ENCODE data around the gene TMEM115. TPM values are rescaled to one million over a fixed set of nuclear protein-coding genes. Genes with fewer than 3 reads are reported as not detected.

The TMEM115 gene
- polyA plus RNA-seq, 4 donors, result 32.4 to 44.0 (median 33.5) TPM

DNA sequence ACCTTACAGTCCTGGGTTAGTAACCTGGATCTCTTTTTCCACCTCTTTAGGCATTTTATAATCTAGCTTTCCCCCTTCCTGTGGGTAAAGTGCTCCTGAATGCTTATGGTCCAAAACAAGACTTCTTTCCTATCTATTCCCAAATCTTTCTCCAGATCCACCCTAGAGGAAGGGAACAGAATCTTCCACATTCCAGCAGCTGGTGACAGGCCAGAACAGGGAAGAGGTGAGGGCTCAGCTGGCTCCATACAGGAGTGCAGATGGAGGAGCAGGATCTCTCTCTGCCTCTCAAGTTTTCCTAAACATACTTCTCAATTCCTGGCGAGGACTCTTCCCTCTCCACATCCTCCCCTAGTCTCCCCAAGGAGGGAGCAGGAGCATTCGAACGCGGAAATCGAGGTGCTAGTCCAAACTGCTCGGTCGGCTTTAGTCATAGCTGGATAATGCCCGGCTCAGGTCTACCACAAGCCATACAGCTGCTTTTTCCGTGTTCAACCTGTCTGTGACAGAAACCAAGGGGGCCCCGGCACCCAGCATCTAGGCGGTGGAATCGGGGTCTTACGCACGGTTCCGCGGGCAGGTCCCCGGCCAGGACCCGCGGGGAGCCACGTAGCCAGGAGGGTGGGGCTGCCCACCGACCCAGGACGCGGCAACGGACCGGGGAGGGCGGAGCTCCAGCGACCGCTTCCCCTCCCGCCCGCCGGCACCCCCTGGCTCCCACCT, 22.7 kb downstream of the TMEM115 start:
- no peak for DNase-seq (ENCODE audit: low read depth in 4 of 4, low spot score in 3 of 4)

DNA sequence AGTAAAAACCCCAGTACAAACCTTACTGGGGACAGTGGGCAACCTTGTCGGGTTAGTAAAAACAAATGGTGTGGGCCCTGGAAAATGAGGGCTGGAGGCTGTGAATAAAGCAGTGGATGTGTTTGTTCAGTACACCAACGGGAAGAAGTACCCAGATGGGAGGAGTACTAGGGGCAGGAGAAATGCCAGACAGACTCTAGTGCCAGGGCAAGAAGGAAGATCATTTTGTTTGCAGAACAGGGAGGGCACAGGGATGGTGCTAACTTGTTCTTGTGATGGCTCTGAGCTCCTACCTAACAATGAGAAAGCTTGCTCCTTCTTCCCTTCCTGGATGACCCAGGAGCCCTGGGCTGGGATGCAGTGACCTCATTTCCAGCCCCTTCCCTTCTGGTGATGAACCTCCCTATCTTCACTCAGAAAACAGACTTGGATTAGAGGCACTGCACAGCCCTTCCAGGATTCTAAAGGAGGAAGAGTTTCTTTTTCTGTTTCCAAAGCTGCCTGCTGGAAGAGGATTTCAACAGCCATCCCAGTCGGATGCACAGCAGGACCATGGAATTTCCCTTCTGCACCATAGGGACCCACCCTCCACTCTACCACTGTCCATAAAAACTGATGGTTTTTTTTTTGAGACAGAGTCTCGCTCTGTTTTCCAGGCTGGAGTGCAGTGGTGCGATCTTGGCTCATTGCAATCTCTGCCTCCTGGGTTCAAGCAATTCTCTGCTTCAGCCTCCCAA, 24.8 kb downstream of the TMEM115 start:
- DNase-seq (ENCODE audit: low read depth in 4 of 4, low spot score in 3 of 4), result no peak

DNA sequence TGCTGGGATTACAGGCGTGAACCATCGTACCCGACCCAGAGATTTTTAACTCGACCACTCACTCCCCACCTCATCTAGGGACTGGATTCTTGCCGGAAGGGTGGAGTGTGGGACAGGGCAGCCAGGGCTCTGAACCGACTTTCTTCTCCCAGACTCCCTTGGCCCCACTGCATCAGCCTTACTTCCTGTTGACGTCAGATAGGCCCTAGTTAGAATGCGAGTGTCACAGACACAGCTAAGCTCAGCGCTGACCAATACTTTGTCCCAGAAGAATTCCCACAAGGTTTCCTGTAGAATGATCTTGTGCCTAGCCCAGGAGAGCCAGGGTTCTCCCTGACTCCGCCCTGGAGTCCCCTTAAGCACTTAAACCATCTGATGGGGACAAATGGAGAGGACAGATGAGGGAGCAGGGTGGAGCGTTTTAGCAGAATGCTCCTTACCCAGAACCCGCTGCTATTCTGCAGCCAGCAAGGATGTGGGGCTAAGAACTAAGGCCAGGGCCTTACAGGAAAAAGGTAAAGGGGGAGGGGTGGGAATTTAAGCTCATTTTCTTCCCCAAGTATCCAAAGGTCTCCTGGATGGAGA, 25.5 kb downstream of the TMEM115 start:
- no peak for DNase-seq (ENCODE audit: low read depth in 4 of 4, low spot score in 3 of 4)

DNA sequence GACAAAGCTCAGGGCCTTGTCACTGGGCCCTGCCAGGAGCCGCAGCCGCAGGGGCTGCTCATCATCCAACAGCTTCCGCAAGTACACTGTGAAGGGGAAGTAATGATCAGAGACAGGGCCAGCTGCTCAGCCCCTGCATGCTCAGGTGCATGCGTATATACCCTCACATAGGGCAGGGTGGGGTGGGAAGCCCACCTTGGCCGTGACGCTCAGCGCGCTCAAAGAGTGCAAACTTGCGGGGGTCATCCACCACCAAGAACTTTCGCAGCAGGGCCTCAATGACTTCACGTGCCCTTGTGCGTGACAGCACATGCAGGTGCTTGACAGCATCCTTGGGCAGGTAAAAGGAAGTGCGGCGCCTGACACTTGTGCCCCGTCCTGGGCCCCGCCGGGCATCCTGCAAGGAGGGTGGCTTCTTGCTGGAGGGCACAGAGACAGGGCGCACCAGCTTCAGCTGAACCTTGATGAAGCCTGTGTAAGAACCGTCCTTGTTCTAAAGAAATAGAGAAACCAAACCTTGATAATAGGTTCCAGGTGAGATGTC, 27.9 kb downstream of the TMEM115 start:
- DNase-seq (ENCODE audit: low read depth in 4 of 4, low spot score in 3 of 4), result no peak

DNA sequence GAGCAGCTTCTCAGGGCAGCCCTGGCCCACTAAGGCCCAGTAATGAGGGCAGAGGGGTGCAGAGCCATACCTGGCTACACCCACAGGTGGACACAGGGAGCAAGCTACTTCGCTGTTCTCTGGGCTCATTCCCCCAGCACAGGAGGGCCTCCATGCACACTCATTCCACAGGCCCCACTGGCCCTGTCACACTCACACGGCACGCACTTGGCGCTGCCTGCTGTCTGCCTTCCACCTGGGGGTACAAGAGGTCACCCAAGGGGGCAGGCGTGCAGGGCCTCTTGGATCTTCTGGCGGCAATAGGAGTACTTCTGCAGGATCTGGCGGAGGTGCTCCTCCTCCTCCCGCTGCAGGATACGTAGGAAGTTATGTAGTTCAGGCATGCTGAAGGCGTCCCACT, 29.0 kb downstream of the TMEM115 start:
- no peak for DNase-seq (ENCODE audit: low read depth in 4 of 4, low spot score in 3 of 4)

DNA sequence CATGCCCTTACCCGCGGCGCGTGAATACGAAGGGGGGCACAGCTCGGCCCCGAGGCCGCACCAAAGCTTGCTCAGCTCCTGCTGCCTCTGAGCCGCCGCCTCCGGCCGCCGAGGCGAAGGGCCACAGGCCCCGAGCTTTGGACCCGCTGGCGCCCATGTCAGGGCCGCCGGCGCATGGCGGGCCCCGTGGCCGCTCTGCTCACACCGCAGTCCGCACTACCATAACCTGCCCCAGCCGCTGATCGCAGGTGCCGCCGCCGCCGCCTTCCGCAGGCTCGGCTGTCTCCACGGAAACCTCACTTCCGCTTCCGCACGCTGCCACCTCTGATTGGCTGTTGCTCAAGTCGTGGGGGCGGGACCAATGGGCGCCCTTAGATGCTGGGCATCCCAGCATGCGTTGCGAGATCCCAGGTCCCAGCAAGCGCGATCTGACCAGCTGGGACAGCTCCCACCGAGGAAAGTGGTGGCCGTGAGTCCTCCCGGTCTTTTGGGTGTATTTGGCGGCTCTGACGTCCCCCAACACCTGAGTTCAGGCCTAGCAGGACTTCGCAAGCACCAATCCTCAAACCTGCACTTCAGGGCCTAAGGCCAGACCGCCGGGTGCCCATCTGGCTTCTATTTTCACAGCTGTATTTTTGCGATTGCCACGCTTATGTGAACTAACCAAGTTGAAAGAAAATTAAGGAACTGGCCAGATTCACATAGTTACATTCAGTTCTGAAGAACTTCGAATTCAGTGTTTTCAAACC, 31.2 kb downstream of the TMEM115 start, which contains the start of gene TUSC2:
TUSC2 (minus strand) TSS at position 281 of the 749 bp plus-strand sequence; CDS start at position 157, 124 bp downstream.
- DNase-seq (ENCODE audit: low read depth in 4 of 4, low spot score in 3 of 4), result peak; percentile 89 to 94 (median 94)

DNA sequence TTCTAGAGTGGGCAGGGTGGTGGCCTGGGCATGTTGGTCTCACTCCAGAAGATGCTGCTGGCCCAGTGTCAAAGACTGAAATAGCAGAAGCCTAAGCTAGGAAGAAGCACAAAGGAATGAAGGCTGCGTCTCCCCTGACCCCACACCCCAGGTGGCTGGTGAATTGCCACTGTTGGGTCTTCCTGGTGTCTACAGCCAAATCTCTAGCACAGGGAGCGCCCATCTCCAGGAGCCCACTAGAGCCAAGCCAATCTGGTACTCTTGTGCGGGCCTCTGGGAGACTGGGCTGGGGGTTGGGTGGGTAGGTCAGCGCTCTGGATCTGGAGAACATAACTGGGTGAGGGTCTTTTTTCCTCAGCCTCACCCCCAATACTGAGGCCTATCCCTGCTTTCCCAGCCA, 32.2 kb downstream of the TMEM115 start:
- no peak for DNase-seq (ENCODE audit: low read depth in 4 of 4, low spot score in 3 of 4)

DNA sequence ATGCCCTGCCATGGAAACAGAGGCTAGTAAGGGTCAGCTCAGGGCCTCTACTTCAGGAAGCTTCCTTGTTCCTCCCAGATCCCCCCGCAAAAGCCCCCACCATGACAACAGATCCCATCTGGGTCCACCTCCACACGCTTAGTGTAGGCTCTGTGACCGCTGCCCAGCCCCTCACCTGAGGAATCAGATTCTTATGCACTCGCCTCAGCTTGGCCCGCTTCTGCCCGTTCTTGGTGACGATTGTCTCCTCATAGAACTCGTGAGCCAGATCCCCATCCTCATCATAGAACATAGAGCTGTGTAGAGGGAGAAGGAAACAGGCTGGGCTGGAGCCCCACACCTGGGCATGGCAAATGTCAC, 33.2 kb downstream of the TMEM115 start:
- DNase-seq (ENCODE audit: low read depth in 4 of 4, low spot score in 3 of 4), result no peak

DNA sequence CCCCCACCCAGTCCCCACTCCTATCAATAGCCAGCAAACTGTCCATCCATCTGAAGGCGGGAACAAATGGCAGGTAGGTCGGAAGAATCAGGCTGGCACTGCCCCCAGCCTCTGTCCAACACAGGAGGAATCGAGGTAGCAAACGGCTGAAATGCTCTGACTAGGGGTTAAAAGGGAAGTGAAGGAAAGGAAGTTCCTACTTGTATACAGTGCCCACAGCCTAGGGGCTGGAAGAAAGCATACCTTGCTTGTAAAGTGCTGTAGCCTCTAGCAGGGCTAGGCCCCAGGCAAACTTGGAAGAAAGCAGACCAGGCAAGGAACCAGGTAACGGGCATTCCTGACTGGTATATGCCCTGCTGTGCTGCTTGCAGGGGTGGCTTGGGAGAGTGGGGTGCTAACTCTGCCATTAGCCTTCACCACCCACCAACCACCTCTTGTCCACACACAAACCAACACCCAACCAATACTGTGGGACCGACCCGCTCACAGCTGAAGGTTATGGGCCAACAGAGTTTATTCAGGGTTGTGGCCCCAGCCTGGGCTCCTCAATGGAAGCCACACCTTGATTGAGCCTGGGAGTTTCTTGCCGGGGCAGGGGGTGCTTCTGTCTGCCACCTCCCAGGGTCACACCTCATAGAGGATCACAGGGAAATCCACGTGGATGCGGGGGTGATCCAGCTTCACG, 33.7 kb downstream of the TMEM115 start:
- DNase-seq (ENCODE audit: low read depth in 4 of 4, low spot score in 3 of 4), result no peak

DNA sequence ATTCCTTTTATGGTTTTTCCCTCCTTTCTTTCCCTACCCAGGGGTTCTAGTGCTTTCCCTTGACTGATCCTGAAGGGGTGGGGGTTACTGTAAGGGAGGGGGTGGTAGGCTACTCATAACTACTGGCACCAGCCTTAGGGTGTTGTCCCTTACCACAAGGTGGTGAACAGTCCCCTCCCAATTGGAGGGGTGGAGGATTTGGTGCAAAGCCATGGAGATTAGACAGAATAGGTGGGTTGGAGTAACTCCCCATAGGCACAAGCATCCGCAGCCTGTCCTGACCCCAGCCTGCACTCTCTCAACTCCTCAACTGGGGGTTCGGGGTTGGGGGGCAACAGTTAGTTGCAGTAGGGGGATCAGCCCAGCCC, 34.2 kb downstream of the TMEM115 start:
- no peak for DNase-seq (ENCODE audit: low read depth in 4 of 4, low spot score in 3 of 4)

DNA sequence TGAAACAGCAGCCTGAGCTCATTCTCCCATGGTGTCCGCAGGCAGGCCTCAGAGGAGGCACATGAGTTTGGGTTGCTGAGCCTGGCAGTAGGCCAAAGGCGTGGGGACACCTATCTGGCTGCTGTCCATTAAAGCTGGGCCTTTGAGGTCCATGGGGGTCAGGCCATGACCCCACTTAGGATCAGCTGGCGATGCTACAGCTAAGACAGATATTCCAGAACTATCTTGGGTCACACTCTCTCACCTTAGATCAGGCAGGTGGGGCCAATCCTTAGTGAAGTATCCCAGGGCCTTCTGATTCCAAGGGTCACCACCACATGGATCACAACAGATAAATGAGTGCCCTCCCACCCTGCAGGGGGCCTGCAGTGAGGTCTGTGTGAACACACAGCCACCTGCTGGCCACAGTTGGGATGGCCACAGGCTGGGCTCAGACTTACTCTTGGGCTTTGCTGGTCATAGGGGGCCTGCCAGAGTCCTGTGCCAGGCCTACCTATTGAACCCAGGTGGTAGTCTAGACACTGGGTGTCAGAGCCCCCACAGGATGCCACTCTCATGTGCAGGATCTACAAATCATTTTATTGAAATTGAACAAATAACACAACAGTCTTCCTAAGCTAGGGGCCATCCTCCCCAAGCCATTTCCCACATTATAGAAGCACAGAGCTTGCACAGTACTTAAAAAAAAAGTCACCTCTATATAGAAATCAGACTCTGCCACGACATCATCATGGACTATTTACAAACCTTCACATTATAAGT, 34.8 kb downstream of the TMEM115 start:
- no peak for DNase-seq (ENCODE audit: low read depth in 4 of 4, low spot score in 3 of 4)

DNA sequence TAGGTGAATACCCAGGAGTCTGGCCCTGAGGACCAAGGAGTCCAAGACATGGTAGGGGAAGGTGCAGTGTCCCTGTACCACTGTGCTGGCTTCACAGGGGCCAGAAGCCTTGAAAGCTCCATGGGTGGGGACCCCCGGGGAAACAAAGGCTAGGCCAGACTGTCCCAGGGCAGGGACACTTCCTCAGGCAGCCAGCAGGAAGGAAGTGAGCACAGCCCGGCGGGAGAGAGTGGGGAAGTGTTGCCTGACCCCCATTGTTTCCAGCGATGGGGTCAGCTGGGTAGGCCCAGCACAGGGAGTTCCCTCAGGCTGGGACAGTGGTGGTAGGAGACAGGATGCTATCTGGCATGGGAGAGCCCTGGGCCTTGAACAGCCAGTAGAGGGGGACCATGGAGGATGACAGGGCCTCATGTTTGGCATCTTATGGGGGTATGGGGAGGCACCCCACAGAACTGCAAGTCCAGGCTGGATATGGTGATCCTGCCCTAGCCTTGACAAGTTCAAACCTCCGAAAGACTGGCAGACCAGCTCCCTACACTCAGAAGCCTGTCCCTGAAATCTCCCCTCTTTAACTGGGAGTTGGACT, 35.6 kb downstream of the TMEM115 start:
- DNase-seq (ENCODE audit: low read depth in 4 of 4, low spot score in 3 of 4), result no peak

DNA sequence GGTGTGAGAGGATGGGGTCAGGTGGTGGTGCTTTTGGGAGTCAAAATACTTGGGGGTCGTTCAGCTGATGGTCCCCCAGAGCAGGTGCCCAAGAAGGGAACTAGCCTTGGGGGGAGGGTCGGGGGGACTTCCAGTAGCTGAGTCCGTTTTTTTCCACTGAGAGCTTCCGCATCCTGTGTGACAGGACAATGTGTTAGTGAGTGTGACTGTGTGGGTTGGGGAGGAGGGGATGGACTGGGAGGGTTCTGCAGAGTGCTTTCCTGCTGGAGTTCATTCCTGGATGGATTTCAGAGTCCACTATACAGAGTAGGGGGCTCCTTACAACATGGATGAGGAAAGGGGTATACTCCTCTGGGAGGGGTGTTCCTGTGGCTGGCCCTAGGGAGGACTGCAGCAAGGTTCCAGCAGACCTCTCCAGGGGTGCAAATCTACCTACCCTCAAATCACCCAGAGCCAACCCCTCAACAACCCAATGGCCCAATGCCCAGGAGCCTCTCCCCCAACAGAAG, 36.2 kb downstream of the TMEM115 start:
- DNase-seq (ENCODE audit: low read depth in 4 of 4, low spot score in 3 of 4), result no peak

DNA sequence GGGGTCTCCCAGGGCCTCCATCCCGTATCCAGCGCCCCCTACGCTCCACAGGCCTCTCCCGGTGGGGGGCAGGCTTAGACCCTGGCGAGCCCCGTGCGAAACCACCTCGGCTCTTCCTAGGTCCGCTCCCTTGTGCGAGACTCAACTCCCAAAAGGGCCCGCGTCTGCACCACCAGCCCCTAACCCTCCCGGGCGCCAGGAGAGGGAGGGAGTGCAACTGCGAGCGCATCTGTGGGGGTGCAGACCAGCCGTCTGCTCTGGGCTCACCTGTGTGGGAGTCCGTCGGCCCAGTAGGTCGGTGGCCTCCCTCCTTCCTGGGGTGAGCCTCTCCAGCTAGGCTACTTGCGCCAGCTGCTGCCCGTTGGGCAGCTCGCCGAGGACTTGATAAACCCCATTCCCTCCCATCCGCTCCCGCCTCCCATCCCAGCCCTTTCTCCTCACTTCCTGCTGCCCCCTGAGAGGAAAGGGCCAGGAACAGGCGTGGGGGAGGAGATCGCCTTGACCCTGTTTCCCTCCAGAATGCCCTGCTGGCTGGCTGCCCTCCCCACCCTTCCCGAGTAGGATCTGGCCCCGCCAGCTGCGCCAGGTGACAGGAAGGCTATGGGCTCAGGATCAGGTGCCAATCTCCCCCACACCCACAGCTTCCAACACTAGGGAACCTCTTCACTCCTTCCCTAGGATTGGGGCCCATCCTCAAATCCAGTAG, 36.8 kb downstream of the TMEM115 start, which contains the start of gene HYAL2:
HYAL2 (minus strand) TSS at position 360 of the 706 bp plus-strand sequence. CDS start 2,256 bp downstream, outside the sequence.
- DNase-seq (ENCODE audit: low read depth in 4 of 4, low spot score in 3 of 4), result no peak

DNA sequence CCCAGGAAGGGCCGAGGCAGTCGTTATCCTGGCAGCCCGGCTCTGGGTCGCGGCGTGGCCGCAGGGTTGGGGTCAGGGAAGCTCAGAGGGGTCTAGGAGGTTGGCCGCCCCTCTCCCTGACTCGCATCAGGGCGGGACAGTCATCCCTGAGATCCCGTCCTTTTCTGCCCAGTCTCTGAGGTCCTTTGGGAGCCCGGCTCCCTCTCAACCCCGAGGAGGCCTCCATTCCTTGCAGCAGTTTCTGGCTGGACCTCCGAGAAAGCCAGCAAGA, 37.3 kb downstream of the TMEM115 start:
- DNase-seq (ENCODE audit: low read depth in 4 of 4, low spot score in 3 of 4), result no peak

DNA sequence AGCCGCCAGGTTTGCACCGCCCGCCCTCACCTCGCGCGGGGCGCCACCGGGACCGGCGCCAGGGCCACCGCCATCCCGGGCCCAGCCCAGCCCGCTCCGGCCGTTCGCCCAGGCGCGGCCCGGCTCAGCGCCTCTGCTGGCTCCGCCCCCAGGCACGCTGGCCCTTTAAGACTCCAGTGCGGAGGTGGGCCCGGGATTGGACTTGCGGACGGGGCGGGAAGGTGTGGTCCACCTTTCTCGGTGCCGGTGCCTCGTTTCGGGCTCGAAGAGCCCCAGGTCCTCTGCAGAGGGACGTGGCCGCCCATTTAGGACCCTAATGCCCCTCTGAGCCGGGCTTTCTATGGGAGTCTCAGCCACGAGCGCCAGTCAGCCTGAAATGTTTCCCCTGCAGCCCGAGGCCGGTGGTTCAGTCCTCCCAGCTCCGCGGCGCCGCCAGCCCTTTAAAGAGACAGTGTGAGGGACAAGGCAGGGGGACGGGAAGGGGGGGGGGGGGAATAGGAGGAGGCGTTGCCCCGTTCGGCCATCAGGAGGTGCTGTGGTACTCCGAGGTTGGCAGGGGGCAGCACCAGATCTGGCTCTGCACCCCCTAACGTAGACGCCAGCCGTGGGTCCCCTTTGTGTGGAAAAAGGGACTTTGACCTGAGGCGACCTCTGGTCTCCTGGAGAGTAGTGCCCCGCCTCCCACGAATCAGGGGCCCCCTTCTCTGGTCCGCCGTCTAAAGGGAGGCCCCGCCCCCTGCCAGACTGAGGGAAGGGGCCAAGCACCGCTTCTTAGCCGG, 37.8 kb downstream of the TMEM115 start:
- peak in 3 of 4 donors; percentile 82 to 84 (median 82) for DNase-seq (ENCODE audit: low read depth in 4 of 4, low spot score in 3 of 4)

DNA sequence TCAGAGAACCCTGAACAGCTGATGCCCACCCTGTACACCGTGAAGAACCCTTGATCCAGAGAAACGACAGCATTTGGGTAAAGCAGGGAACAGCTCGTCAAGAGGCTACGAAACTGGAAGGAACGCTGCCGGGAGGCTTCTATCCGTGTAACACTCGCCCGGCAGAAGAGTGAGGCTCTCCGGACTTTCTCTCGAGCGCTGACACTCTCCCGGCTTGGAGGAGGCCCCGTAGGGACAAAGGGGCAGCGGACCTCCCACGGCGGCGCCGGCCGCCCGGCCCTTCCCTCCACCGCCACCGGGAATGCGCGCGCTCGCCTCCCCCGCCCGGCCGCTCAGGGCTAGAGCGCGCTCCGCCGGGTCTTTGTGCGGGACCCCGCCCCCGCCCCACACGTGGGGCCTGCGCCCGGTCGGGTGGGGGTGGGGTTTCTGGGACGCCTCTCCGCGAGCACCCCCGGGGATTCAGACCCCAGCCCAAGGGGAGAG, 38.4 kb downstream of the TMEM115 start:
- DNase-seq (ENCODE audit: low read depth in 4 of 4, low spot score in 3 of 4), result peak in 1 of 4 donors; percentile 76

Data from left renal pelvis (tissue), 4 donors.